Skeletal muscle satellite cell (primary cell): ENCODE measurements around the gene MICOS13.

ENCODE experiments used
- H3K27me3 ChIP-seq: 2 replicates; pipeline ENCODE4 v1.7.0; 2013; ENCODE audit warnings: low read length; ENCODE audit not compliant: control insufficient read depth, insufficient read depth
- H3K36me3 ChIP-seq: 2 replicates; pipeline ENCODE4 v1.7.0; 2013; ENCODE audit warnings: mild to moderate bottlenecking, control low read depth, low read length; ENCODE audit not compliant: insufficient read depth
- H3K4me1 ChIP-seq: 2 replicates; pipeline ENCODE4 v1.7.0; 2013; ENCODE audit warnings: low read length; ENCODE audit not compliant: control insufficient read depth, insufficient read depth
- H3K4me2 ChIP-seq: 2 replicates; pipeline ENCODE4 v1.7.0; 2013; ENCODE audit warnings: mild to moderate bottlenecking, low read length
- H3K4me3 ChIP-seq: 2 replicates; pipeline ENCODE4 v1.7.0; 2013; ENCODE audit warnings: low read length
- H3K9ac ChIP-seq: 2 replicates; pipeline ENCODE4 v1.7.0; 2013; ENCODE audit warnings: mild to moderate bottlenecking, low read depth, low read length, moderate library complexity
- H3K9me3 ChIP-seq: replicated peaks from 2 replicates; pipeline ENCODE4 v1.7.0; 2013; ENCODE audit warnings: mild to moderate bottlenecking, control low read depth, low read length

The MICOS13 gene

DNA sequence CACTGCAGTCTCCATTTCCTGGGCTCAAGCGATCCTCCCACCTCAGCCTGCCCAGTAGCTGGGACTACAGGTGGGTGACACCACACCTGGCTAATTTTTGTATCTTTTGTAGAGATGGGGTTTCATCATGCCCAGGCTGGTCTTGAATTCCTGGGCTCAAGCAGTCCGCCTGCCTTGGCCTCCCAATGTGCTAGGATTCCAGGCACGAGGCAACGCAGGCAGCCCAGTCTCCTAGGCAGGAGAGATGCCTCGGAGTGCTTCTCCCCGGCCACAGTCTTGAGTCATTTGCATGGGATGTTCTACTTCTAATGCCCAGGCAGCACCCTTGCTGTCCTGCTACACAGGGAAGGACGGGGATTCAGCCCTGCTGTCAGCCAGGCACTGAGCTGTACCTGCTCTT is 8.7 kb downstream of the MICOS13 start:
- no peaks in the 10 kb centered on the region for H3K9me3 ChIP-seq
- H3K4me3 ChIP-seq: no peak overlapping the region
- H3K27me3 ChIP-seq: no peaks in the 10 kb centered on the region
- no peak overlapping the region for H3K4me2 ChIP-seq
- H3K36me3 ChIP-seq: peaks cover 38% of the 10 kb centered on the region
- H3K9ac ChIP-seq: no peak overlapping the region
- peaks cover 3% of the 10 kb centered on the region for H3K4me1 ChIP-seq

DNA sequence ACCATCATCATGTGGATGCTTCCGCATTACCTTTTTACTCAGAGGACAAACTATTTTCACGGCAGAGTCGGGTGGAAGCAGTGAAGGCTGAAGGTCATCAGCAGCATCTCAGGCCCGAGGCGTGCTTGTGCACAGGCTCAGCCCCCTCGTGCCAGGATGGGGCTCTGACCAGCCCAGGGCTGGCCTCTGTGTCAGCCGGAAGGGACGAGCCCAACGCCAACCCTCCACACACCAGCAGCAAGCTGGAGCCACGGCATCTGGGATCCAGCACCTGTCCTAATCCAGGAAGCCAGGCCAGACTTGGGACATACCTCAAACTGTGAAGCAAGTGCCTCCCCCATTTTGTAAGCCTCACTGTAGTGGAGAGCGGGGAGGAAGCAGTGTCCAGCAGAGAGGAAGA is 11.1 kb downstream of the MICOS13 start:
- H3K4me3 ChIP-seq: no peak overlapping the region
- H3K4me2 ChIP-seq: no peak overlapping the region
- peaks cover 58% of the 10 kb centered on the region for H3K36me3 ChIP-seq
- no peaks in the 10 kb centered on the region for H3K9me3 ChIP-seq
- no peak overlapping the region for H3K9ac ChIP-seq
- H3K27me3 ChIP-seq: no peaks in the 10 kb centered on the region
- H3K4me1 ChIP-seq: peaks cover 10% of the 10 kb centered on the region

DNA sequence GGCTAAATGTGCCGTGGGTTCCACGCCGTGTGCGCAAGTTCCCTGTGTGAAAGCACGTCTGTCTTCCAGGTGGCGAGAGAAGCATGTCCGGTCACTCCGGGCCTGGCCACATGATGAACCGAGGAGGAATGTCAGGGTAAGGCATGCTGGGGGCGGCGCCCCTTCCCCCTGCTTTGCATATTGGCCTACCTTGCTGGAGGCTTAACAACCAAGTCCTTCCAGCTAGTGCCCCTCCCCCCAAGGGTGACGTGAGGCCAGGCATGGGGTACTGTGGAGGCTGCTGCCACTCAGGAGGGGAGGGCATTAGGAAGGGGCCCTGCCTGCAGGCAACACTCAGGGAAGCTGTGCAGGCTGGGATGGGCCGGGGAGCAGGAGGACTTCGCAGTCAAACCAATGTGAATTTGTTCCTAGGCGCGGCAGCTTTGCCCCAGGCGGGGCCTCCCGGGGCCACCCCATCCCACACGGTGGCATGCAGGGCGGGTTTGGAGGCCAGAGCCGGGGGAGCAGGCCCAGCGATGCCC is 12.5 kb downstream of the MICOS13 start:
- H3K9me3 ChIP-seq: no peaks in the 10 kb centered on the region
- H3K36me3 ChIP-seq: peaks cover 70% of the 10 kb centered on the region
- peaks cover 10% of the 10 kb centered on the region for H3K4me1 ChIP-seq
- H3K9ac ChIP-seq: no peak overlapping the region
- no peak overlapping the region for H3K4me3 ChIP-seq
- no peaks in the 10 kb centered on the region for H3K27me3 ChIP-seq
- no peak overlapping the region for H3K4me2 ChIP-seq

DNA sequence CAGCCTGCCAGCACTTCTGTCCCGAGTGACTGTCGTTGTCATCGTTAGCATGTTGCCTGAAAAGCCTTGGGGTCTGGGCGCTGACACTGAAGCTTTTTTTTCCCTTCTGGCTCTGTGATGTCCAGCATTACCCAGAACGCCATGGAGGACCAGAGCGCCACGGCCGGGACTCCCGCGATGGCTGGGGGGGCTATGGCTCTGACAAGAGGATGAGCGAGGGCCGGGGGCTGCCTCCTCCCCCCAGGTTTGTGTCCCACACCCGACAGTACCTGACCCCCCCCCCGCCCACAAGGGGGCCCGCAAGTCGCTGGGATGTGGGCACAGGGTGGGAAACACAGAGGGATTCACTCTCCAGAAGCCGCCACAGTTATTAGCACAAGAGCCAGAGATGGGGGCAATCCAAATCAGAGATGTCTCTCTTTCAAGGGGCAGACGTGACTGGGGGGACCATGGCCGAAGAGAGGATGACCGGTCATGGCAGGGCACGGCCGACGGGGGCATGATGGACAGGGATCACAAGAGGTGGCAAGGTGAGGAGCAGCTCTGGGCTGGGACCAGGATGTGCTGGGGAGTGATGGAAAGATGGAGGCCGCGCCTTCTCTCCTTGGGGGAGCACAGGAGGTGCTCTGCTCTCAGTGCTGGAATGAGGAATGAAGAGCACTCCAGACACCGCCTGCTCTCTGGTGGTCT is 13.2 kb downstream of the MICOS13 start:
- peaks cover 10% of the 10 kb centered on the region for H3K4me1 ChIP-seq
- no peak overlapping the region for H3K4me3 ChIP-seq
- H3K27me3 ChIP-seq: no peaks in the 10 kb centered on the region
- H3K9ac ChIP-seq: no peak overlapping the region
- H3K9me3 ChIP-seq: no peaks in the 10 kb centered on the region
- H3K36me3 ChIP-seq: peaks cover 70% of the 10 kb centered on the region
- no peak overlapping the region for H3K4me2 ChIP-seq

DNA sequence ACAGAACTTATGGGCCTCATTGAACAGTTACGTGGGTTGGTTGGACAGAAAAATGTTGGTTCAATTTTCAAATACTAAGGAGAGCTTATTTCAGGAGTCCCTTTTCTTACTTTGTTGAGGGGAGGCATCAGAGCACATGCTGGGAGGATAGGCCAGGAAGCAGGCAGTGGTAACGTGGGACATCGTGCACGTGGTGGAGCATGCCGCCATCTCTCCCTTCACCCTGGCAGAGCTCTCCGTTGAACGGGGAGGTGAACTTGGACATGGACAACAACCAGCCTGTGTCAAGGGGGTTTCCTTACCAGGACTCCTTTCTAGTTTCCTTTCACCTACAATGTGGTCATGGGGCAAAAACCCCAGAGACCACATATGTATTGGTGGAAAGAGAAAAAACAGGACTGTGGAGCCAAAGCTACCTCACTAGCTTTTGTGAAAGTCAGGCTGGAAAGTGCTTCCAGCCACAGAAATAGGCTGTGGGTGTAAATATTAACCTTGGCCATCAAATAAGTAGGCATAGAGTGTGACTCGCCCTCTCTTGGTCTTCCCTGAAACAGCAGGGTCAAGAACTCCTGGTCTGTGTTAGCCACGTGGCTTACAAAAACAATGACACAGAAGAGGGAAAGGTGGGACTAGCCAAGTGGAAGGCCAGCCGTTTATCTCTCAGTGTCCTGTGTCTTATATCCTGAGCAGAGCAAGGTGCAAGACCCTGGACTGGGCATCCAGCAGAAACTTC is 14.4 kb downstream of the MICOS13 start:
- Histone ChIP-seq H3K27me3 (no peaks in the 10 kb centered on the region), H3K4me3 (no peak overlapping the region), H3K36me3 (peaks cover 69% of the 10 kb centered on the region), H3K4me1 (peaks cover 10% of the 10 kb centered on the region), H3K4me2 (no peak overlapping the region), H3K9me3 (no peaks in the 10 kb centered on the region), H3K9ac (no peak overlapping the region)

DNA sequence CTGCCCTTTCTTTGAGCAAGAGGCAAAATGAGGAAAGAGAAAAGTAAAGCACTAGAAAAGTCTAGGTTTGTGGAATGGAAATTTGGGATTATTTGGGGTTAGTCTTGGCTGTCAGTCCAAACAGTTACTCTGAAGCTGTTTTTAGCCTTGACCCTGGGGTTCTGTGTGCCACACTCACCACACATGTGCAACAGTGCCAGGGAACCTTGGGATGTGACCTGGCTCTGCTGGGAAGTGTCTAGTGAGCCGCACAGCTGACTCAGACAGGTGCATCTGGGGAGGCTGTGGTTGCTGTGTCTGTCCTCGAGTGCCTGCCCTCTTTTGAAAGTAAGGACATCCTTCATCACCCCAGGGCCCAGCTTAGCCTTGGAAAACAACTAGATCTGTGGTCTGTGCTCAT is 15.8 kb downstream of the MICOS13 start:
- H3K4me2 ChIP-seq: no peak overlapping the region
- H3K4me1 ChIP-seq: peaks cover 10% of the 10 kb centered on the region
- H3K4me3 ChIP-seq: no peak overlapping the region
- peaks cover 78% of the 10 kb centered on the region for H3K36me3 ChIP-seq
- H3K9ac ChIP-seq: no peak overlapping the region
- H3K9me3 ChIP-seq: no peaks in the 10 kb centered on the region
- no peaks in the 10 kb centered on the region for H3K27me3 ChIP-seq

DNA sequence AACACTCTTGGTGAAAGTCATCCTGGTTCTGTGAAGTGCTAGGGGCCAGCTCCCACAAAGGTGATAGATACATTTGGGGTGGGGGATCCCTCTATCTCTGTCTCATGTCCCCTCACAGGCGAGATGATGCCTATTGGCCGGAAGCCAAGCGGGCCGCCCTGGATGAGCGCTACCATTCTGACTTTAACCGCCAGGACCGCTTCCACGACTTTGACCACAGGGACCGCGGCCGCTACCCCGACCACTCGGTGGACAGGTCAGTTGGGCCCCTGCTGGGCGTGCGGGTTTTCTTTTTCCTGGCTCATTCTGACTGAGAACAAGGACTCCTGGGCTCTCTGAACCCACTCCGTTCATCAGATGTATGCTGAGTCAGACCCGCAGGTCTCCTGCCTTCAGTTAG is 16.4 kb downstream of the MICOS13 start:
- Histone ChIP-seq H3K9me3 (no peaks in the 10 kb centered on the region), H3K4me2 (no peak overlapping the region), H3K36me3 (peaks cover 73% of the 10 kb centered on the region), H3K9ac (no peak overlapping the region), H3K4me3 (no peak overlapping the region), H3K4me1 (peaks cover 10% of the 10 kb centered on the region), H3K27me3 (no peaks in the 10 kb centered on the region)

DNA sequence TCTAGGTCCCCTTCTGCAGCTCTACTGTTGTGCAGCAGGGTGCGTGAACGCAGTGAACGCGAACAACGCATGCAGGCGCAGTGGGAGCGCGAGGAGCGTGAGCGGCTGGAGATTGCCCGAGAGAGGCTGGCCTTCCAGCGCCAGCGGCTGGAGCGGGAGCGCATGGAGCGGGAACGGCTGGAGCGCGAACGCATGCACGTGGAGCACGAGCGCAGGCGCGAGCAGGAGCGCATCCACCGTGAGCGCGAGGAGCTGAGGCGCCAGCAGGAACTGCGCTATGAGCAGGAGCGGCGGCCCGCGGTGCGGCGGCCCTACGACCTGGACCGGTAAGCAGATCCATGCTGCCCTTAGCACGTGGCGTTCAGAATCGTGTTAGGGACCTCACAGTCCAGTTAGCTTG is 18.8 kb downstream of the MICOS13 start:
- no peak overlapping the region for H3K9ac ChIP-seq
- no peaks in the 10 kb centered on the region for H3K27me3 ChIP-seq
- H3K4me2 ChIP-seq: no peak overlapping the region
- no peak overlapping the region for H3K4me3 ChIP-seq
- H3K4me1 ChIP-seq: peaks cover 10% of the 10 kb centered on the region
- H3K9me3 ChIP-seq: no peaks in the 10 kb centered on the region
- peaks cover 64% of the 10 kb centered on the region for H3K36me3 ChIP-seq

DNA sequence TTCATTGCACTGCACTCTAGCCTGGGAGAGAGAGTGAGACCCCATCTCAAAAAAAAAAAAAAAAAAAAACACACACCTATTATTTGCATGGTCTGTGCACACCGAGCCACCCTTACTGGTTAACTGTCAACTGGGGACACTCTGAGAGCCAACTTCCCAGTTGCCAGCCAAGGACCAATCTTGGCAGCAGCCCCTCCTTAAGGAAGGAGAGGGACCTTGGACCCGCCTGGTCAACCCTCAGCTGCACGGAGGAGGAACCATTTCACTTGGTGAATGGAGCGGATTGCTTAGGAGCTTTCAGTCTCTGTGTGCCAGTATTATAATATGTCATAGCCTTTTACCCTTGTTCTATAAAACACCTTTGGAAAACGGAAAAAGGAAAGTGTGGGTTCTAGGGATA is 24.9 kb downstream of the MICOS13 start:
- no peak overlapping the region for H3K9ac ChIP-seq
- H3K9me3 ChIP-seq: no peaks in the 10 kb centered on the region
- no peak overlapping the region for H3K4me3 ChIP-seq
- H3K36me3 ChIP-seq: peaks cover 67% of the 10 kb centered on the region
- no peak overlapping the region for H3K4me2 ChIP-seq
- no peaks in the 10 kb centered on the region for H3K4me1 ChIP-seq
- no peaks in the 10 kb centered on the region for H3K27me3 ChIP-seq

DNA sequence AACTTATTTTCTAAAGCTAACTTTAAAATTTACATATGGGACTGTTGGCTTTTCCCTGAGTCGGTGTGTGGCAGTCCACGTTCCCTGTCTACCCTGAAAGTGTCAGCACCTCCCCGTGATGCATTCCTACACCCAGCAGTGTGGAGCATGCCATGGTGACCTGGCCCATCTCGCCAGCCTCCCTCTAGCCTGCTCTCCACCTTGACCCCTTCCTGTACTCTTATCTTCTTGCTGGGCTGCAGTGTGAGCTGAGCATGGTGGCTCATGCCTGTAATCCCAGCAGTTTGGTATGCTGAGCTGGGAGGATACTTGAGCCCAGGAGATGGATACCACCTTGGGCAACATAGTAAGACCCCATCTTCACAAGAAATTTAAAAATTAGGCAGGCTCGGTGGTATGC is 25.4 kb downstream of the MICOS13 start:
- Histone ChIP-seq H3K36me3 (peaks cover 66% of the 10 kb centered on the region), H3K4me1 (no peaks in the 10 kb centered on the region), H3K9ac (no peak overlapping the region)

DNA sequence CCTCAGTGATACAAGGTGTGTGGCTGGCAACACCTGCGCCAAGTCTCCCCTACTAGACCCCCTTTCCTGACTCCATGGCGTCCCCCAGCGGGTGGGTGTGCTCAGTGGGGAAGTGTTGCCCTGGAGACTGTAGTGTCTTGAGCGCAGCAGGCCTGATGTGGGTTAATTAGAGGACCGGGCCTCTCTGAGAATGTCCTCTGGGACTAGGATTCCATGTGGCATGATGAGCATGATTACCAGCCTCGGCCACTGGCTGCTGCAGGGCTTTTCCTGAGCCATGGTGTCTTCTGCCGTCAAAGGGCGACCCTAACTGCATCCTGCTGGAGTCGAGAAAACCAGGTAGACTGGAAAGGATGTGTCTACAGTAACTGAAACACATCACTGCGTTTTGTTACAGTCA is 28.1 kb downstream of the MICOS13 start:
- no peak overlapping the region for H3K4me3 ChIP-seq
- H3K9ac ChIP-seq: no peak overlapping the region
- H3K36me3 ChIP-seq: peaks cover 74% of the 10 kb centered on the region
- H3K4me2 ChIP-seq: no peak overlapping the region
- no peaks in the 10 kb centered on the region for H3K4me1 ChIP-seq
- H3K27me3 ChIP-seq: no peaks in the 10 kb centered on the region
- H3K9me3 ChIP-seq: no peaks in the 10 kb centered on the region

More for the DNA sequence above, 25.4 kb downstream of the MICOS13 start:
- H3K9me3 ChIP-seq: no peaks in the 10 kb centered on the region
- H3K27me3 ChIP-seq: no peaks in the 10 kb centered on the region
- no peak overlapping the region for H3K4me2 ChIP-seq
- no peak overlapping the region for H3K4me3 ChIP-seq

DNA sequence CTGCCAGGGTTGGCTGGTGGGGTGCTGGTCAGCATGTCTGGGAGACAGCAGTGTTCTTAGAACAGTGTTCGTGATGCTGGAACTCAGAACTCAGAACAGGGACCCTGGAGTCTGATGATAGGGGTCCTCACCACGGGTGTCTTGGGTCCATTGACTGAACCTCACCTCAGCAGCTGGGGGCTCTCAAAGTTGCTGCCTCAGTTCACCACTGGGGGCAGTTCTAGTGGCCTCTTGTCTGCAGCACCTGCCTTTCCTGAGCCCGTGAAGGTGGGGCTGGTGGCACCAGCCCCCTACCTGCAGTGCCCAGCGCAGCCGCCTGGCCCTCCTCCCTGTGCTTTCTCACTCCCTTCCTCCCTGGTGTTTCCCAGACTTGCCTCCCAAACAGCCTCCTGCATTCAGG is 29.0 kb downstream of the MICOS13 start:
- H3K9ac ChIP-seq: no peak overlapping the region
- no peak overlapping the region for H3K4me3 ChIP-seq
- H3K36me3 ChIP-seq: peaks cover 79% of the 10 kb centered on the region
- H3K4me1 ChIP-seq: no peaks in the 10 kb centered on the region
- no peaks in the 10 kb centered on the region for H3K27me3 ChIP-seq
- no peaks in the 10 kb centered on the region for H3K9me3 ChIP-seq
- no peak overlapping the region for H3K4me2 ChIP-seq
